Kidney epithelial cell (primary cell): ENCODE data around the gene CHST11. TPM values are rescaled to one million over a fixed set of nuclear protein-coding genes. Genes with fewer than 3 reads are reported as not detected.

ENCODE experiments used
- DNase-seq: peaks from one replicate; pipeline ENCODE4 v3.0.0-alpha.2; 2010; ENCODE audit warnings: low read depth
- H3K27me3 ChIP-seq: 2 replicates; pipeline ENCODE4 v1.6.0; 2011; ENCODE audit warnings: low read length; ENCODE audit not compliant: control insufficient read depth, insufficient read depth
- H3K36me3 ChIP-seq: 2 replicates; pipeline ENCODE4 v1.5.1; 2011; ENCODE audit warnings: low read length; ENCODE audit not compliant: control insufficient read depth, insufficient read depth
- H3K4me3 ChIP-seq: 2 replicates; pipeline ENCODE4 v1.5.1; 2011; ENCODE audit warnings: low read depth, mild to moderate bottlenecking, control low read depth, low read length
- total RNA-seq: library from RNA; depleted of rRNA; stranded (reverse); fragments of >200 nt; gene quantifications from 2 replicates; pipeline ENCODE4 v1.2.3, GENCODE V29; 2015
- TF ChIP-seq, protein P1 (sequence below): IDR thresholded peaks from 2 replicates; pipeline ENCODE4 v1.5.1; 2011; ENCODE audit warnings: mild to moderate bottlenecking, moderate library complexity, low read length, control low read depth, inconsistent platforms; ENCODE audit not compliant: insufficient read depth, poor library complexity, severe bottlenecking

CHST11 gene
- total RNA-seq, 1 donor from 2014 or later = 32.6 TPM

DNA sequence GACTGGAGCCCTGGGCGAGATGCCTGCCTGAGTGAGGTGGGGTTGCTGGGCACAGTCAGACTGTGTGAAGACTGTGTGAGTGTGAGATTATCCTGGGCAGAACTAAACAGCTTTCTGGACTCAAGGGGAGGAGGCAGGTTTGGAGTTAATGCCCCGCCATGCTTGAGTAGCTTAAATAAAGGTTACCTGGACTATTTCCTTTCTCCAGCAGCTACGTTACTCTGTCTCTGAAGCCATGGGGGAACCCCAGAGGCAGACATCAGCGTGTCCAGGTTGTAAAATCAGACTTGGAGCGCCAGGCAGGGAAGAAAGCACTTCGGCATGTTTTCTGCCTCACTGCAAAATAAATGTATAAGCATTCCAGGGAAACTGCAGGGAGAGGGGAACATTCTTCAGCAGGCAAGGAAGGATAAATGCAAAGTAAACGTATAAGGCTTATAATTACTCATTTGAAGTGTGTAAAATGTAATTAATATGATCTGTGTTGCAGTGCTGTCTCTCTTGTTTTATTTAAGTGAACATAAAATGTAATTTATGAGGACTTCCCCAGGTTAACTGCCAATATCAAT is 129.7 kb downstream of the CHST11 start:
- peak; percentile 35 for DNase-seq
- no peaks in the 10 kb centered on the region for H3K36me3 ChIP-seq
- TF ChIP-seq, protein P1, sequence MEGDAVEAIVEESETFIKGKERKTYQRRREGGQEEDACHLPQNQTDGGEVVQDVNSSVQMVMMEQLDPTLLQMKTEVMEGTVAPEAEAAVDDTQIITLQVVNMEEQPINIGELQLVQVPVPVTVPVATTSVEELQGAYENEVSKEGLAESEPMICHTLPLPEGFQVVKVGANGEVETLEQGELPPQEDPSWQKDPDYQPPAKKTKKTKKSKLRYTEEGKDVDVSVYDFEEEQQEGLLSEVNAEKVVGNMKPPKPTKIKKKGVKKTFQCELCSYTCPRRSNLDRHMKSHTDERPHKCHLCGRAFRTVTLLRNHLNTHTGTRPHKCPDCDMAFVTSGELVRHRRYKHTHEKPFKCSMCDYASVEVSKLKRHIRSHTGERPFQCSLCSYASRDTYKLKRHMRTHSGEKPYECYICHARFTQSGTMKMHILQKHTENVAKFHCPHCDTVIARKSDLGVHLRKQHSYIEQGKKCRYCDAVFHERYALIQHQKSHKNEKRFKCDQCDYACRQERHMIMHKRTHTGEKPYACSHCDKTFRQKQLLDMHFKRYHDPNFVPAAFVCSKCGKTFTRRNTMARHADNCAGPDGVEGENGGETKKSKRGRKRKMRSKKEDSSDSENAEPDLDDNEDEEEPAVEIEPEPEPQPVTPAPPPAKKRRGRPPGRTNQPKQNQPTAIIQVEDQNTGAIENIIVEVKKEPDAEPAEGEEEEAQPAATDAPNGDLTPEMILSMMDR = no peak
- H3K4me3 ChIP-seq = no peak overlapping the region
- no peaks in the 10 kb centered on the region for H3K27me3 ChIP-seq

DNA sequence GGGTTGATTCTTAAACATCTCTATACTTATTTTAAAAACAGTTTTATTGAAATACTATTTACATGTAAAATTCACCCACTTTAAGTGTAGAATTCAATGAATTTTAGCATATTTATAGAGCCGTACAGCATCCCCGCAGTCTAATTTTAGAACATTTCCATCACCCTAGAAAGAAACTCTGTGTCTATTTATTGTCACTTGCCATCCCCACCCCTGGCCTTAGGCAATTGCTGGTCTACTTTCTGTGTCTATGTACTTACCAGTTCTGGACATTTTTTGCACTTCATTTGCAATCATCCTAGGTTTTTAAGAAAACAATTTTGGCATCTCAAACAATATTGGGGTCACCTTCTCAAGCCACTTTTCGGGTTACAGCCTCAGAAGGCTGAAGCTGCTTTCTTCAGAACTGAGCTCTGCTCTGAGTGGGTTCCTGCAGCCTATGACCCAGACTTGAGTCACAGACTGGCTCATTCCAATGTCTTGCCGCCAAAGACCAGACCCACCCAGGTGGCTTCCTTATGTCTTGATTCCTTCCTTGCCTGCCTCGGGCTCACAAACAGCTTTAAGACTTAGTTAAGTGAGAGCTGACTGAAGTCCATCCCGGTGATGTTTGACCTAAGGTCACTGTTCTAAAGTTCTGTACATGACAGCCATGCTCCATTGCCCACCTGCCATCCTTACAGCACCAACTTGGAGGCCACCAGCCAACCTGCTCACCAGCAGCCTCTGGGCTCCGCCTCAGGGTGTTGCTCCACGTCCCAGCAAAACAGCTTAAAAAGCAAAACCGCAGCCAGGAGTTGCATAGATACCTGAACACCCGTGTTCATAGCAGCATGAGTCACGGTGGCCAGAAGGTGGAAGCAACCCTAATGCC is 131.5 kb downstream of the CHST11 start:
- Histone ChIP-seq H3K27me3 (no peaks in the 10 kb centered on the region), H3K4me3 (no peak overlapping the region), H3K36me3 (no peaks in the 10 kb centered on the region)
- TF ChIP-seq, protein P1 = no peak
- peak; percentile 88 for DNase-seq

DNA sequence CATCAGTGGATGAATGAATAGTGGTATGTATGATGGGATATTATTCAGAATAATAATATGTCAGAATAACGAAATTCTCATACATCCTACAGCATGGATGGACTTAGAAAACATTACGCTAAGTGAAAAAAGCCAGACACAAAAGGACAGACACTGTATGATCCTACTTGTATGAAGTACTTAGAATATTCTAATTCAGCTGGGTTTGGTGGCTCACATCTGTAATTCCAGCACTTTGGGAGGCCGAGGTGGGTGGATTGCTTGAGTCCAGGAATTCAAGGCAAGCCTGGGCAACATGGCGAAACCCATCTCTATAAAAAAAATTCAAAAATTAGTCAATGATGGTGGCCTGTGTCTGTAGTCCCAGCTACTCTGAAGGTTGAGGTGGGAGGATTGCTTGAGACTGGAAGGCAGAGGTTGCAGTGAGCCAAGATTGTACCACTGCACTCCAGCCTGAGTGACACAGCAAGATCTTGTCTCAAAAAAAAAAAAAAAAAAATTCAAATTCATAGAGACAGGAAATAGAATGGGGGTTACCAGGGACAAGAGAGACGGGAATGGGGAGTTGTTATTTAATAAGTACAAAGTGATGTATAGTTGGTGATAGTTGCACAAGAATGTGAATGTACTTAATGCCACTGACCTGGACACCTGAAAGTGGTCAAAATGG is 132.3 kb downstream of the CHST11 start:
- Histone ChIP-seq H3K36me3 (no peaks in the 10 kb centered on the region), H3K4me3 (no peak overlapping the region), H3K27me3 (no peaks in the 10 kb centered on the region)
- no peak for DNase-seq
- TF ChIP-seq, protein P1 = no peak

DNA sequence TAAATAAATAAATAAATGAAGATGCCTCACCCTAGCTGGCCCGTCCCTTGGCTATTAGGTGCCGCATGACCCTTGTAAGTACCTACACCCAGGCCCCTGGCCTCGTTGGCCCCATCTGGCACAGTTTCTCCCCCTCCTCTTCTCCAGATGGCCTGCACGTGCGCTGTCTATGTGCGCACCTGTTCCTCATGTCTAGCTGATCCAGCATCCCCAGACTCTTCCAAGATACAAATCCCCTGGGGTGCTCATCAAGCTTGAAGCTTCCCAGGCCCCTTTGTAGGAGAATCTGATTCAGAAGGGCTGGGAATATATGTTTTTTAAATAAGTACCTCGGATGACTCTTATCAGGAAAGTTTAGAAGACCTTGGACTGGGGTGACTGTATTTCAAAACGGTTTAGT is 133.3 kb downstream of the CHST11 start:
- DNase-seq = no peak
- no peaks in the 10 kb centered on the region for H3K36me3 ChIP-seq
- no peaks in the 10 kb centered on the region for H3K27me3 ChIP-seq
- H3K4me3 ChIP-seq = no peak overlapping the region
- TF ChIP-seq, protein P1 = no peak

DNA sequence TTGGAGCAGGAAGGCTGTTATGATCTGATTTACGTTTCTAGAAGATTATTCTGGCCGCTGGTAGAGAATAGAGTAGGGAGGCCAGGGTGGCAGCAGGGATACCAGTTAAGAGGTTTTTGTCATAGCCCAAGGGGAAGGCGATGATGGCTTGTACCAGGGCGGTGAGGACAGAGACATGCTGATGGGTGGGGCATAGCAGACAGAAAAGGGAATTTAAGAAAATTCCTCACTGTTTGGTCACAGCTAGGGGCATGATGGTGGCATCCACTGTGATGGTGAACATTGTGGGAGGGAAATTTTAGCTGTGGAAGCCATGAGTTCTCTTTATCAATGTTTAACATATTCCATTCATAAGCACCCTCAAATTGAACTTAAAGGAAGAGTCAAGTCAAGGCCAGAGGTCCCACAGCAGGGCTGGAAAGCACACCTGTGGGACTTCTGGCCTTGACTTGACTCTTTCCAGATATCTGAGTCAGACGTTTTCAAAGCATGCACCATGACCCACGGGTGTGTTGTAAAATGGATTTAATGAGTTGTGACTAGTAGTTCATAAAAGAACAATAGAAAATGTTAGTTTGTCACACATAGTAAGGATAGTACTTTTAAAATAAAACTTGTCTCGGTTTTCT is 134.6 kb downstream of the CHST11 start:
- Histone ChIP-seq H3K27me3 (no peaks in the 10 kb centered on the region), H3K36me3 (no peaks in the 10 kb centered on the region), H3K4me3 (no peak overlapping the region)
- TF ChIP-seq, protein P1 = no peak
- no peak for DNase-seq
